Nucleus accumbens (tissue), 56 donors: ENCODE results near the gene CYTH1.

Experiments used
- DNase-seq, 56 donors: peaks; one replicate each; lab custom pipeline; 2025; lab: John Stamatoyannopoulos, UW

CYTH1 gene

DNA sequence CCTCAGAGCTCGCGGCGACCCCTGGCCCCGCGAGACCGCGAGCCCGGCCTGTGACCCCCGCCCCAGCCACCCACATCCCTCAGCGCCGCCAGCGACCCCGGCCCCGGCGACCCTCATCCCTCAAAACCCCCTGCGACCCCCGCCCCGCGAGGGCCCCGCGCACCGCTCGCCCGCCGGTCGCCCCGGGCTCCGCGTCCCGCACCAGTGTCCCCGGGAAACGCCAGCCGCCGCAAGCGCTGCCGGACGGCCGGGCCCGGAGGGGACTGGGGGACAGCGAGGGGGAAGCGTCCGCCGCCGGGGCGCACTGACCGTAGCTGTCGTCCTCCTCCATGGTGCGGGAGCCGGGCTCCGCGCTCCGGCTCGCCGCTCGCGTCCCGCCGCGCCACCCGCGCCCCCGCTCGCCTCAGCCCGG, at the start of gene CYTH1:
TSS of gene CYTH1 (minus strand) at position 381 of the 412 bp plus-strand sequence. CDS start at position 331, 50 bp downstream.
- DNase-seq = no peak

DNA sequence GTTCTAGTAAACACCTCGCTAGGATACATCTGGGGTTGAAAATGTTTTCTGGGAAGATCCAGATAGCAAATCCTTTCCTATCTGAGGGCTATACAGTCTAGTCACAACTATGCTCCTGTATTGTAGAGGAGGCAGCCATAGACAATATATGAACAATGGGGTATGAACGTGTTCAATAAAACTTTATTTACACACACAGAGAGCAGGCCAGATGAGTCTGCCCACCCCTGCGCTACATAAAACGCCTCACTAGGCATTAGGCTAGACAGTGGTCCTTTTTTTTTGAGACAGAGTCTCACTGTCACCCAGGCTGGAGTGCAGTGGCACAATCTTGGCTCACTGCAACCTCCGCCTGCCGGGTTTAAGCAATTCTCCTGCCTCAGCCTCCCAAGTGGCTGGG, 47.4 kb upstream of the CYTH1 start:
- DNase-seq = no peak

GRCh38 chr17:78828470-78829185, 46.6 kb upstream of the CYTH1 start:
- peak in 1 of 56 donors; percentile 9 for DNase-seq

DNA sequence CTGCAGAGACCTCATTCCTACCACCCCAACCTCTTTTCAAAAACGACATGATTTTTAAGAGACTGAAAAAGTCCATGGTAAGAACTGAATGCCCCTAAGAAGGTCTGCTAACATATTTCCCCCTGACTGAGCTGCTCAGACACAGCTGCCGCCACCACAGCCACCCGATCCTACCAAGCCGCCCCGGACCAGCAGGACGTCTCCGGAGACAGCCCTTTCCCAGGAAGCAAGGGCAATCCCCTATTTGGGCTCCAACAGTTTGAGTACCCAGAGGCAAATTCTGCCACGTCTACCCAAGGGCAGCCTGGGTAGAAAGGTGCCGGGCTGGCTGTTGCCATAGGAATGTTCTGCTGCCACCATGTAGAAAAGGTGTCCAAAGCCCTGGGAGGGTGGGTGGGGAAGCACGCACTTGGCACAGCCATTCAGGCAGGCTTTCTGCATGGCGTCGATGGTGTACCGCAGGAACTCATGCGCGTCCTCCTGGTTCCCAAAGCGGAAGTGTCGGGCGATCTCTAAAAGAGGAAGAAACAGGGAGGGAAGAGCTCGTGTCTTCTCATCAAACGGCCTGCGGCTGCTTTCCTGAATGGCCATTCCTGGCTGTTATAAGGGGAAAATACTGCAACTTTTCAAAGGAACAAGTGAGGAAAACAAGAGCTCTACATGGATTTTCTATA, 44.9 kb upstream of the CYTH1 start:
- peak in 9 of 56 donors; percentile 6 to 46 (median 28) for DNase-seq

- DNase-seq = no peak
Measured at GRCh38 chr17:78826421-78826820, 44.3 kb upstream of the CYTH1 start.

GRCh38 chr17:78825696-78826095, 43.6 kb upstream of the CYTH1 start:
- DNase-seq = no peak

DNA sequence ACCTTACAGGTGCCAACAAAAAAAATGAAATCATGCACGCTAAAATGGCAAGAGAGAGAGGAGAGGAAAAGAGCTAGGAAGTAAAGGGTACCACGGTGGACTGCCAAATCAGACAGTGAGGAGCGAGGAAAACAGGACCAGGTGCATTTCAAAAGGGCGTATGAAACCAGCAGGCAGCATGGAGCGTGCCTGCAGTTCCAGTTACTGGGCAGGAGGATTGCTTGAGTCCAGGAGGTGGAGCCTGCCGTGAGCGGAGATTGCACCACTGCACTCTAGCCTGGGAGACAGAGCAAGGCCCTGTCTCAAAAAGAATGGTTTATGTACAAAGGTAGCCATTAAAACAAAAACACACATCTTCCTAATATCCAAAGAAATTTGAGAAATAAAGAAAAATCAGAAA, 42.2 kb upstream of the CYTH1 start:
- no peak for DNase-seq

DNA sequence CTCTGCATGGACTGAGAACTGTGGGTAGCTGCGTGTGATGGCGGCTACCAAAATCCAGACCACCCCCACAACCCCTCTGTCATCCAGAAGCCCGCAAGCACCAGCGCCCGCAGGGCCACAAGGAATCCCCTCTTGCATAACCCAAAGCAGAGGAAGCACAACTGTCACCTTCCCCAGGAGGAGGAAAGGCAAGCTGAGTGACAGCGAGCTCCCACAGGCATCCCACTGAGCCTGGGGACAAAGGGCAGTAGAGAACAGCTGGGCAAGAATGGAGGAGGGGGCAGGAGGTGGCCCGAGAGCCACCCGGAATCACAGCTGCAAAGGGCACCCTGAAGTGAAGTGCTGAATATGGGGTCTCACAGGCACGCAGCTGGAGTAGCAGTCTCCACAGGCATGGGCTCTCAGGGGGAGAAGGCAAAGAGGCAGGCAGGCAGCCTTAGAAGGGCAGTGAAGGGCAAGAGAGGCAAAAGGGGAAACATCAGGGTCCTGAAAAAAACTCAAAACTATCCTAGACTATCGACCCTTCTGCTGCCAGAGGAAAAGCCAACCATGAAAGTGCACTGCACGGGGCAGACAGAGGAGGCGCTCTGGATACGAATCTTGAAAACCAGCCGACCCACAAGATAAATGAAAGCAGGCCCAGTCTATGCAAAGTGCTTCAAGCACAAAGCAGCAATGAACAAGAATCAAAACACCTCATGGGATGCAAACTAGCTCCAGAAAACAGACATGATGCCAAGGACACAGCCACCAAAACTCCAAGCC, 41.4 kb upstream of the CYTH1 start:
- no peak for DNase-seq

- peak in 4 of 56 donors; percentile 14 to 59 (median 27) for DNase-seq
Measured at GRCh38 chr17:78822552-78822951, 40.5 kb upstream of the CYTH1 start.

DNA sequence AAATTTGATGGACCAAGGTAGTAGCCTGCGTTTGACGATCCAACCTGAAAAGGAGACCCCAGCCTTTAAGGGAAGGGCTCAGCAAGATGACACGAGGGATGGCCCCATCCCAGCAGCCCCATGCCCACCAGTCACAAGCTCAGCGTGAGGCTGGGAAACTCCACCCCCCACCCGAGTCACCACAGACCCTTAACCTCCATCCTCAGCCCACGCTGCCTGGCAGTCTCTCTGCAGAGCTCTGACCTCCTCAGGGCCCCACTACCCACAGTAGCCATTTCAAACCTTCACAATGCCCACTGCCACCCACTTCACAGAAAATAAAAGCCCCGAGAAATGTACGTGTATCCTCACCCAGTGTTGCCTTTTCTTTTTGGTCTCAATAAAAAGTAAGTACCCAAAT, 39.9 kb upstream of the CYTH1 start:
- no peak for DNase-seq

DNA sequence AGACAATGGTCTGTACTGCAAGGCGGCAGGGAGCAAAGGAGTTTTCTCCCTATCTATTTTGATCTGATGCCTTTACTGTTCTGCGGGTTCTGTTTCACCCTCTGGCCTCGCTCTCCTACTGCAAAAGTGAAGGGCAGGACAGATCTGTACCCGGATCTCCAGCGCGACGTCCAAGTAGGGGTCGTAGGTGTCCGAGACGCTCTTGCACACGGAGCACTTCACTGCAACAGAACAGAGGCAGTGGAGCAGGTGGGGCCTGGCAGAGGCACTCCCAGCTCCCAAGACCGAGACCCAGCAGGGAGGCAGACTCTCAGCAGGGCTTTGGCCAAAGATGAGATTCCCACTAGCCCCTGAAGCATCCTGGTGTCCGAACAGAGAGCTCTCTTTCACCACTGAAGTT, 38.8 kb upstream of the CYTH1 start:
- no peak for DNase-seq

DNA sequence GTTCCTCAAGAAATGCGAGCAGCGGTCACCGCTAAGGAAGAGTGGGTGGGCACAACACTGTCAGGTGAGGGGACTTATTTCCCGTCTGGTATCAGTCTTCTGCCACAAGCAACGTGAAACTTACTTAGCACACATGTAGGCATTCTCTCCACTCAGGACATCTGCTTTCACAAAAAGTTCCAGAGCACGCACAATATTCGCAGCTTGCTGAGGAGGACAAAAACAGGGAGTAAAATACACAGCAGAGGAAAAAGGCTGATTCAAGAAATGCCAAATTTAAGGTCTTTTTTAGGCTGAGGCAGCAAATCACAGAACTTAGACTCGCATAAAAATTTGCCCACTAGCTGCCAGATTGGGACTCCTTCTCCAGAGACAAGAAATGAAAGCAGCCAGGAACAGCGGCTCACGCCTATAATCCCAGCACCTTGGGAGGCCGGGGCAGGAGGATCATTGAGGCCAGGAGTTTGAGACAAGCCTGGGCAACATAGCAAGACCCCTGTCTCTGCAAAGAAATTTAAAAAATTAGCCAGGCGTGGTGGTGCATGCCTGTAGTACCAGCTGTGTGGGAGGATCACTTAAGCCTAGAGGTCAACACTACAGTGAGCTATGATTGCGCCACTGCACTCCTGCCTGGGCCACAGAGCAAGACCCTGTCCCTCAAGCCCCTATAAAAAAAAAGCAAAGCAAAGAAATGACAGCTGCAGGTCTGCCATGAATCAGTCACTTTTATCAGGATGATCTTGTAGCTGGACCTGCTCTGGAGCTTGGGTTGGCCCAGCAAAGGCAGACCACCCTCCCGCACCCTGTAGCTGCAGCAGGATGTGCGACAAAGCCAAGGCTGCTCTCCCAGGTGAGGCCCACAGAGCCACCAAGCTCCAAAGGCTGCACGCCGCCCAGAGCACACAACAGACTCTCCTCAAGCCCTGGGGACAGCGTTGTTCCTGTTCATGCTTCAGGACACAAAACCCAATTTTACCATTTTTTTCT, 38.0 kb upstream of the CYTH1 start:
- no peak for DNase-seq

DNA sequence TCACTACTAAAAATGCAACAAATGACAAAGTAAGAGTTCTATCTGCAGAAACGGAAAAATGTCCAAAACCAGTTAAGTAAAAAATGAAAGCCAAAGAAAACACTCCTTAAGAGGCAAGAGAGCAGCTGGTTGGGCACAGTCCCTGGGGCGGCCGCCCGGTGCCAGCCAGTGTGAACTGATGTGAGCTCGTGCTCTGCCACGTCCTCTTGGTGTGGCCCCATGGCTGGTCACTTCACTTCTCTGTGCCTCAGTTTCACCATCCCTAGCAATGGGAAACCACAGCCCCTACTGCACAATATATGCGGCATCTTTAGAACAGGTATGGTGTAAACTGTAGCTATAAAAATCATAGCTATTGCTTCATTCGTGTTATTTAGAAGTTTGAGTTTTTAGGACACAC, 37.3 kb upstream of the CYTH1 start:
- no peak for DNase-seq

- DNase-seq = no peak
Measured at GRCh38 chr17:78818932-78819331, 36.9 kb upstream of the CYTH1 start.

GRCh38 chr17:78818152-78818846, 36.2 kb upstream of the CYTH1 start:
- no peak for DNase-seq

DNA sequence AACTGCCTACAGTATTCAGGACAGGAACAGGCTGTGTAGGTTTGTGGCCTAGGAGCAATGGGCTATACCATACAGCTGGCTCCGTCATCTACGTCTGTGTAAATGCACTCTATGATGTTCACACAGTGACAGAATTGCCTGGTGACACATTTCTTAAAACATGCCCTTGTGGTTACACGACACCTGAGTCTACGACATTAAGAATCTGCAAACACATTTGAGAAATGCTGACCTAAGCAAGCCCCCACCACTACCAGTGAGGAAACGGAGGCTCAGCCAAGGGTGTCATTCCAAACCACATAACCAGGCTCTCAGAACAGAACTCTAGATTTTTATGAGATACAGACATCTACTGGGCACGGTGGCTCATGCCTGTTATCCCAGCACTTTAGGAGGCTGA, 35.0 kb upstream of the CYTH1 start:
- no peak for DNase-seq

DNA sequence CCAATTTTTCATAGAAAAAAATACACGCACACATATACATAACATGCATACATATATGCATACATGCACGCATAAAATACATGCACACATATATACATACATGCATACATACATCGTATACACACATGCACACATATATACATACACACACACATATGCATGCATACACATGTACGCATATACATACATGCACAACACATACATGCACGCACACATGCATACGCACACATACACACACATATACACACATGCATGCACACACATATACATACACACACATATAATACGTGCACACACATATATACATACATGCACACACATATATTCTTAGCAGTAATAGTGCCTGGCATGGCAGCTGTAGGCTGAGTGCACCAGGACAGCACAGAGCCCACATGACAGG, 33.6 kb upstream of the CYTH1 start:
- no peak for DNase-seq

GRCh38 chr17:78812855-78813254, 30.8 kb upstream of the CYTH1 start:
- DNase-seq = no peak

DNA sequence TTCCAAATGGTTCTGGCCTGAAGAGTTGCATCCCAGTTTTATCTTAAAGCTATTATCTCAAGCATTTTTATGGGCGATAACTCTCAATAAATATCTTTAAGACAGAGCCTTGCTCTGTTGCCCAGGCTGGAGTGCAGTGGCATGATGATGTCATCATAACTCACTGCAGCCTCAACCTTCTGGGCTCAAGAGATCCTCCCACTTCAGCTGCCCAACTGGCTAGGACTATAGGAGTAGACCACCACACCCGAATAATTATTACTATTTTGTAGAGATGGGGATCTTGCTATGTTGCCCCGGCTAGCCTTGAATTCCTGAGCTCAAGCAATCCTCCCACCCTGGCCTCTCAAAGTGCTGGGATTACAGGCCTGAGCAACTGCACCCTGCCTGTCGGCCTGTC, 26.1 kb upstream of the CYTH1 start:
- no peak for DNase-seq

GRCh38 chr17:78806451-78806850, 24.4 kb upstream of the CYTH1 start:
- no peak for DNase-seq
